HG02970 (cell line): ENCODE results near the gene CTNND2.
"Not testable (repeated sequence)": the region's sequence is repeated elsewhere in the genome, so short reads cannot be mapped to it uniquely, and the experiment has no call there.

Source experiments
- ATAC-seq: cut with Tn5 transposase; IDR thresholded peaks from one replicate; pipeline ENCODE4 v1.9.1; 2021; ENCODE audit warnings: mild to moderate bottlenecking, moderate library complexity, moderate number of reproducible peaks; ENCODE audit not compliant: unreplicated experiment, low FRiP score

The CTNND2 gene

GRCh38 chr5:11414732-11415131, 489.5 kb downstream of the CTNND2 start:
- not testable (repeated sequence) for ATAC-seq

DNA sequence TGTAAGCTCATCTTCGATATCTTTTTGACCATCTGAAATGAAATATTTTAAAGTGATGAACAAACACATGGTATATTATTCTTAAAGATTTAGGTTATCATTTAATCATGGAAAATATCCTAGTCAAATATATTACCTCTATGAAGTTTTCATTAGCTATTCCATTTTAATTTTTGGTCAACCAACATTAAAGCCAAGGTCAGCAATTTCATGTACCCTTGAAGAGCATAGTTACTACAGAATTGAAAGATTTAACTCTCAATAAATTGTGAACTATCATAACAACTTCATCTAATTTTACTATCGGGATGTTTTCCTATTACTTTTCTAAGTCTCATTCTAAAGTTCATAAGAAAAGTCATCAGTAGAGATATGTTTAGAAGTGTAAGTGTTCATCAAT, 492.6 kb downstream of the CTNND2 start:
- ATAC-seq, result no peak

DNA sequence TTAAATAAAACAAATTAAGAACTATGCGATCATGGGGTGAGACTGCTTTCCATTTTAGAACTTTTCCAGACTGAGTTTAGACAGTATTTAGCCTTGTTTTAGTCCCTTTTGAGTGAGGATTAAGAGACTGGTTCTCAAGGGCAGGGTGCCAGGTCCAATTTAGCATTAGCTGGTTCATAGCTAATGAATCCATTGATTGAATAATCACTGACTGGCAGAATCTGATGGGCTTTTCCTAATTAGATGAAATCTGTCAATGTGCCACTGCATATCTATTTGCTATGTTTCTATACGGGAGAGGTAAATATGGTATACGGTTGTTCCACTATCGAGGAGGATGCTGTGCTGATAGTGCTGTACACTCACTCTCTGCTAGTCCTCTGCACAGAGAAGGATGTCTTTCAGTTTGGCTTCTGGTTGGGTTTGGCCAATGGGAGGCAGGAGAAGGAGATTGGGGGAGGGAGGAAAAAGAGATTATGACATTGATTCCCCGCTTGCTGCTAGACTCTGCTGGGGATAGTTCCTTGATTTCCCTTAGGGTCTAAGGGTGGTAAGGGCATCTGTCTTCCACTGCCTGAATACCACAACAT, 496.6 kb downstream of the CTNND2 start:
- no peak for ATAC-seq

GRCh38 chr5:11400316-11400715, 503.9 kb downstream of the CTNND2 start:
- no peak for ATAC-seq

- ATAC-seq, result no peak
Observed at GRCh38 chr5:11398728-11399127, 505.5 kb downstream of the CTNND2 start.

DNA sequence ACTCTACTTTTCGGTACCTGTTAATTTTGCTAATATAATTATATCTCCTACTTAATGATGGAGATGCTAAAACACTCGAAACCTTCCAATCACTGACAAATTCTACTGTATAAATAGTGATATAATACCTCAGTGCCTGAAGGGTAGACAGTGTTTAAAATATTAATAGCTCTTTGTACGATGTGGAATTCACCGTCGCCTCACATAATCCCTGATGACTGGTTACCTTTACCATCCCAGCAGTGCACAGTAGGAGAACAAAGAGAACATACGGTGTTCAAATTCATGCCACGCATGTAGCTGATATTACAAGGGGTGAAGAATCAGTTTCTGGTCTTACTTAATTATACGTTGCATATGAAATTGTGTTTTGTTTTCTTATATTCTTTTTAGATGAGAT, 506.7 kb downstream of the CTNND2 start:
- ATAC-seq, result no peak

DNA sequence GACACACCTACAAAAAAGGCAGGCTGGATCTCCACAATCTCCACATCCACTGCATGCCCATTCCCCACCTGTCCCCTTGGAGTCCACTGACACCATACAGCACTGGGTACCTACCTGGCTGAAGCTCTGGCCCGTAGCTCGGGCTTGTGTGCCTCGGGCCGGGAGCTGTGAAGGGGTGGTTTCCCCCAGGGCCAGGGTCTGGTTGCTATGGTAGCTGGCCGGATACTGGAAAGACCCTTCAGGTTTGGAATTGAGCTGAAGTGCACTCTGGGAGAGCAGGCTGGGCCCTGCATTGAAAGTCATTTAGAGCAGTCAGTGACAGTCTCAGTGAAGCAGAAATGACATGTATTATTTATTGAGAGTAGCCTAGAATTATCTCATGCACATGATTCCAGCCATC, 507.3 kb downstream of the CTNND2 start:
- ATAC-seq, result no peak

GRCh38 chr5:11394933-11395332, 509.3 kb downstream of the CTNND2 start:
- no peak for ATAC-seq

GRCh38 chr5:11390291-11390767, 513.9 kb downstream of the CTNND2 start:
- ATAC-seq, result no peak

GRCh38 chr5:11387382-11387781, 516.9 kb downstream of the CTNND2 start:
- no peak for ATAC-seq

- no peak for ATAC-seq
Observed at GRCh38 chr5:11386398-11386797, 517.8 kb downstream of the CTNND2 start.

GRCh38 chr5:11385901-11386293, 518.3 kb downstream of the CTNND2 start:
- no peak for ATAC-seq

DNA sequence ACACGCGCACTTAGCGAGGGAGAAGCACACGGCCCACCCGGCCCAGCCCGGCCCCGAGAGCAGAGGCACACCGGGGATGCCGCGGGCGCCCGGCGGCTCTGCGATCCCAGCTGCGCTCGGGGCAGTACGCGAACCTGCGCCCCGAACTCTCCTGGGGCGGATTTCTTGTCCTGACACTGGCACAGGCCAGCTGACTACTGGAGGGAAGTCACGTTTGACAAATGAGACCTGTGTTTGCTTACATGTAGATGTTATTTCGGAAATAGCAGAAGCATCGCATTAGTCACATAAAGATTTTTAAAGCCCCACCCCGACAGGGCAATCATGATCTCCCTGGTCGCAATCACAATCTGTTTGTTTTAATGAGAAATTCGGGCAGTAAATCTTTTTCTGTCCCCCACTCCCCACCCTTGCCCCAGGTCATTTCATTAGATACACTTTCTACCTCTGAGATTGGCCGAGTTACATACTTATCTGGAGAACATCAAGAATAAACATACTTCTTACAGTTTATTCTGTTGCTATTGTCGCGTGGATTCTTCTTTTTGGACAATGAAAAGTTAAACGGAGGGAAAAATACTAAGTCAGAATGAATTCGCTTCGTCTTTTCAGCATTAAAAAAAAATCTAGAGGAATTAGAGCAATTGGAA, 518.9 kb downstream of the CTNND2 start:
- ATAC-seq, result no peak

- no peak for ATAC-seq
Observed at GRCh38 chr5:11384441-11385250, 519.6 kb downstream of the CTNND2 start.

DNA sequence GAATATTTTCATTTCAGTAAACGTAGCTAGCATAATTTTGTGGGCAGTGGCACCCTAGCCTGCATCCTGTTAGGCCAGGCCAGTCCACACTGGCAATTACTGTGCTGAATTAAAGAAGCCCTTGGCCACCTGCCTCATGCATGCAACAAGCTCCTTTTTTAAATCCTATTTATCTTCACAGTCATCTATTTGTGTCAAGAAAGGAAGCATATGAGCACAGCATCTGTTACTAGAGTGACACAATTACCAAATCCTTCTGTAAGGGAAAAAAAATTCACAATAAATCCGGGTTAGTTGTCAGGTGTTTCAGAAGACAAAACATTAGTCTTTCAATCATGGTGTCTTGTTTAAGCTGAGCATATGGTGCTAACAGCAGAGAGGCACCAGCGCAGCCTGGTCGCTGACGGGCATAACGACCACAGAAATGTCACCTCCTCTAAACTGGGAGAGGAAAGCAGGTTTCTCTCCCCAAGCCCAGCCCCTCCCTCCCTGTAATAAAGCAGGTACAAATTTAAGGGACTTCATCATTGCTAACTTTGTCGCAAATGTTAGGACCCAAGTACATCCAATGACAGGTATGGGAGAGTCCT, 520.6 kb downstream of the CTNND2 start:
- no peak for ATAC-seq

DNA sequence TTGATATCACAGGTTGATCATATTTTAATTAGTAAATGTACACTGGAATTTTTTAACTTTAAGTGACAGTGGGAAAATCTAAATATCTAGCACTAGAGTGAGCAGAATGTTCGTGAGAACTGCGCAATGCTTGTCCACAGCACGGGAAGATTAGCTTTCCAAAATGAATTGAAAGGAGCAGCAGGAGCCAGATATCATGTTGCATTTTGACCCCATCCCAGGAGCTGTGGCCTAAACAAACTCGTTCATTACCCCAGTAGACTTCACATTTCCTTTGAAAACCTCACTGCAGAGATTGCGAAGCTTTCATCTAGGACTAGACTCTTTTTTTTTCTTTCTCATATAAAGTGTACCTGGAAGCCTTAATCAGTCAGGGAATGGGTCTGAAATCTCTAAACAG, 525.8 kb downstream of the CTNND2 start:
- no peak for ATAC-seq

- no peak for ATAC-seq
Observed at GRCh38 chr5:11377896-11378295, 526.4 kb downstream of the CTNND2 start.

DNA sequence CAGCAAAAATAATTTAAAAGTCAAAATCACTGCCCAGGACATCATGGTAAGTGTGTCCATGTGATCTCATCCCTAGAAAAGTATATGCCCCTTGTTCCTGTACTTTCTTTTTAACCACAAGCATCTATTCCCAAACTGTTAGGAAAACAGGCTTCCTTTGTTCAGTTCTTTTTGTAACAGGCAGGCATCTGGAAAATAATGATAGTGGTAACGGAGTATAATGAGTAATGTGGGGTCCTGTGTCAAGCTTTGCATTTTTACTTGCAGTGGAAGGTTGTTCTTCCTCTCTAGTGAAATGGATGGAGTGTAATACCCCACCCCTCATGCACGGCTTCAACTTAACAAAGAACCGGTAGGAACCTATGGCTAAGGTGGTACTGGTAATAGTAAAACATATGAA, 532.1 kb downstream of the CTNND2 start:
- no peak for ATAC-seq

GRCh38 chr5:11371021-11371420, 533.2 kb downstream of the CTNND2 start:
- no peak for ATAC-seq

- no peak for ATAC-seq
Observed at GRCh38 chr5:11364531-11364930, 539.7 kb downstream of the CTNND2 start.

DNA sequence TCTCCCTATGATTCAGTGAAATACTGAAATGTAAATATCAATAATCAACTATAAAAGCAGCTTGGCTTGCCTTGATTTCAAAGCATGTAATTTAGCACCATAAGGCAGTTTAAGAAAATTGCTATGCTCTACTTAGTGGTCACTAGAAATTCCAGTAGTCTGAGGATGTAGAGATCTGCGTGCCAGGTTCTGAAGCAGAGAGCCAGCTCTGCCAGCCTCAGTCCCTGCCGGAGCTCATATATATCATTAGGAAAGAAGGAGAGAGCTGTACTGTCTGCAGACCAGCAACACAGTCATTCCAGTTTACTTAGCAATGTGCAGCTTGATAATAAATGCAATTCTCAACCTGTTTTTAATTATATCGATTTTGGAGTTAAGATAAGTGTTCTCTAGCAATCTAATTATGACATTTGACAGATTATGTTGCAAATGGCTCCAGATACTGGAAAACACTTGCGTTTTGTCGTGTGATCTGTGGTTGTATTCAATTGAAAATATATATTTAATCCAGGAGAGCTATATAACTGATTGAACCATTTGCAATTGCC, 540.5 kb downstream of the CTNND2 start:
- no peak for ATAC-seq
